Activated T-cell treated with anti-CD3 and anti-CD28 coated beads, Interleukin-2, amount 50 U/mL, for 1 hour (primary cell): ENCODE data around the gene SLC6A8.
"Not testable (repeated sequence)": the region's sequence is repeated elsewhere in the genome, so short reads cannot be mapped to it uniquely, and the experiment has no call there.

Experiments
- DNase-seq: peaks from one replicate; pipeline ENCODE4 v3.0.0-alpha.2; 2020

Gene SLC6A8

GRCh38 chrX:153709726-153710674, 22.3 kb downstream of the SLC6A8 start:
- no peak for DNase-seq

DNA sequence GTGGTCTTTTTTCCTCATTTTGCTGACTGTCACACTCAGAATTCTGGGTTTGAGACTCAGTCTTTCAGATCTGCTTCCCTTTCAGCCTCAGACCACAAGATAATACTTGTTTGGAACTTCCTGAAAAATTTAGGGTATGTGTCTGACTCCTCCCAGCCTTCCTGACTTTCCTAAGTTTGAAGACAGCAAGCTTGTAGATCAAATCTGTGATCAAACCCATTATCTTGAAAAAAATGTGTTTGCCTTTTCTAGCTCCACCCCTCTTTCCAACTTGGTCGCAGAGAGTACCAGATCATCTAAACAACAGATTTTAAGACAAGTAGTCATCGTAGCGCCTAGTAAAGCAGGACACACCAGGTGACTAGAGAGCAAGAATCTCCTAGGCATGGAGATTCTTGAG, 26.5 kb downstream of the SLC6A8 start:
- no peak for DNase-seq

DNA sequence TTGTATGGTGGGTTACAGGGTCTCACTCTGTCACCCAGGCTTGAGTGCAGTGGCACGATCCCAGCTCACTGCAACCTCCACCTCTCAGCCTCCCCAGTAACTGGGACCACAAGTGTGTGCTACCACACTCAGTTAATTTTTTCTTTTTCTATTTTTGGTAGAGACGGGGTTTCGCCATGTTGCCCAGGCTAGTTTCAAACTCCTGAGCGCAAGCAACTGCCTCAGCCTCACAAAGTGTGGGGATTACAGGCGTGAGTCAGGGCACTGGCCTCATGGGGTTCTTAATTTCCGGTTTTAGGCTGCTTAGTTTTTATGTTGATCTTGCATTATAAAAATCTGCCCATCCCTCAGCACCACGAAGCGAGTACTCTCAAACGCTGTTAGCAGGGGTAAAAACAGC, 29.7 kb downstream of the SLC6A8 start:
- DNase-seq, result no peak

GRCh38 chrX:153719238-153719637, 31.5 kb downstream of the SLC6A8 start:
- DNase-seq, result no peak

GRCh38 chrX:153719701-153720100, 32.0 kb downstream of the SLC6A8 start:
- no peak for DNase-seq

- no peak for DNase-seq
Measured at GRCh38 chrX:153722704-153723350, 35.1 kb downstream of the SLC6A8 start.

GRCh38 chrX:153723351-153724251, 35.9 kb downstream of the SLC6A8 start:
- DNase-seq, result no peak

DNA sequence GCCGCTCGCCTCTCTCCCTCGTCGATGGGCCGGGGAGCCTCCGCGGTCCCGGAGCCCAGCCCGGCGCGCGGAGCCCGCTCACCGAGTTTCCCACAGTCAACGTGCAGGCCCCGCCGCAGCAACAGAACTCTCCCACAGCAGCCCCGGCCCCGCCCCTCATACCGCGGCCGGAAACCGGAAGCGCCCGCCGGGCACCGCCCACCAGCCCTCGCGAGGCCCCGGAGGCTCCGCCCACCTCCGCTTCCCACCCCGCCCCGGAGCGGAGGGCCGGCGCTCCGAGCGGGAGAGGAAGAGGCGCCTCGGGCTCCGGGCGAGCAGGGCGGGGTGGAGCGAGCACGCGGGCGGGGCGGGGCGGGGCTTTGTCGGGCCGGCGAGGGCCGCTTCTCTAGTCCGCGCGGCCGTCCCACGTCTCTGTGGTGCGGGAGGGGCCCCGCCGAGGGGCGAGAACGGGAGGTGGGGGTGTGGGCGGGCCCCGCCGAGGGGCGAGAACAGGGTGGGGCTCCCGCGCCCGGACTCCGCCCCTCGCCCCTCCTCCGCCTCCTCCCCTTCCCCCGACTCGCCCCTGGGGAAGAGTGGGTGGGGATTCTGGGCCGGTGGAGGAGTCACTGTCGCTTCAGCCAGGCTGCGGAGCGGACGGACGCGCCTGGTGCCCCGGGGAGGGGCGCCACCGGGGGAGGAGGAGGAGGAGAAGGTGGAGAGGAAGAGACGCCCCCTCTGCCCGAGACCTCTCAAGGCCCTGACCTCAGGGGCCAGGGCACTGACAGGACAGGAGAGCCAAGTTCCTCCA, 36.7 kb downstream of the SLC6A8 start, which contains the start of the genes ABCD1 and BCAP31:
ABCD1 (plus strand) TSS at position 605 of the 787 bp plus-strand sequence. CDS start 411 bp downstream, outside the sequence.
BCAP31 (minus strand) TSS at position 136 of the 787 bp plus-strand sequence. CDS start 1,143 bp downstream, outside the sequence.
- DNase-seq, result peak; percentile 90

- DNase-seq, result no peak
Measured at GRCh38 chrX:153725039-153725831, 37.5 kb downstream of the SLC6A8 start.

DNA sequence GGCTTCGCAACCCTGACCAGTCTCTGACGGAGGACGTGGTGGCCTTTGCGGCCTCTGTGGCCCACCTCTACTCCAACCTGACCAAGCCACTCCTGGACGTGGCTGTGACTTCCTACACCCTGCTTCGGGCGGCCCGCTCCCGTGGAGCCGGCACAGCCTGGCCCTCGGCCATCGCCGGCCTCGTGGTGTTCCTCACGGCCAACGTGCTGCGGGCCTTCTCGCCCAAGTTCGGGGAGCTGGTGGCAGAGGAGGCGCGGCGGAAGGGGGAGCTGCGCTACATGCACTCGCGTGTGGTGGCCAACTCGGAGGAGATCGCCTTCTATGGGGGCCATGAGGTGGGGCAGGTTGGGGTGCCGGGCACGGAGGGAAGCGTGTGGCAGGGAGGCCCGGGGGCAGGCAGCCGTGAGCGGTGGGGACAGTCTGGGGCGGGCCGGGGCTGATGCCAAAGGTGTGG, 38.1 kb downstream of the SLC6A8 start:
- DNase-seq, result no peak

- peak; percentile 40 for DNase-seq
Measured at GRCh38 chrX:153726286-153727122, 38.8 kb downstream of the SLC6A8 start.

DNA sequence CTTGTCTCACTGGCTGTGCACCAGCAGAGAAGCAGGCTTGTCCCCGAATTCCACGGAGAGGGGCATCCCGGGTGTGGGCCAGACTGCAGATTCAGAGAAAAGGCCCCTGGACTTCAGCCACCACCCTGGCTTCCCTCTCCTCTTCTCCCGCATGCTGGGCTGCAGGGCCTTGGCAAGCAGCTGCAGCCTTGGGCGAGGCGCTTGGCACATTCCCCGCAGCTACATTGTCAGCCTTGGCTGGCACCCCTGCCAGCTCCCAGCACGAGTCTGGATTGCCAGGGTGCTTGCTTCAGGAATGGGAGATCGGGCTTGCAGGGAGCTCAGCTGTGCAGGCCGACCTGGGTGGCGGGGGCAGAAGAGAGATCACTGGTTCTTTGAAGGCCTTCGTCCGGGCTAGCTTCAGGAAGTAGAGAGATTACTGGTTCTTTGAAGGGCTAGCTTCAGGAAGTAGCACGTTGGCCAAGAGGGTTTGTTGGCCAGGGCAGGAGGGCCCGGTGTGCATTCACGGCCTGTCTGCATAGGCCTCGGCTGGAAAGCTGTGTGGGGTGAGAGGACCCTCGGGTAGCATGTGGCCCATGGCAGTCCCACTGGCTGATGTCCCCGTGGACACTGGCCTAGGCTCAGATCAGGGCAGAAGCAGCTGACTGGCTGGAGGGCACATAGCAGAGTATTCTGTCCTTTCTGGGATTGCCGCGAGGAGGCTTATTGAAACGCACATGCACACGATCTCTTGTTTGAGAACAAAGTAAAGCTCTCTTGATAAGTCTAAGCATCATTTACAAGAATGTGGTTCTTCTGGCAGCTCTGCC, 39.6 kb downstream of the SLC6A8 start:
- no peak for DNase-seq

GRCh38 chrX:153728095-153728494, 40.4 kb downstream of the SLC6A8 start:
- DNase-seq, result no peak

DNA sequence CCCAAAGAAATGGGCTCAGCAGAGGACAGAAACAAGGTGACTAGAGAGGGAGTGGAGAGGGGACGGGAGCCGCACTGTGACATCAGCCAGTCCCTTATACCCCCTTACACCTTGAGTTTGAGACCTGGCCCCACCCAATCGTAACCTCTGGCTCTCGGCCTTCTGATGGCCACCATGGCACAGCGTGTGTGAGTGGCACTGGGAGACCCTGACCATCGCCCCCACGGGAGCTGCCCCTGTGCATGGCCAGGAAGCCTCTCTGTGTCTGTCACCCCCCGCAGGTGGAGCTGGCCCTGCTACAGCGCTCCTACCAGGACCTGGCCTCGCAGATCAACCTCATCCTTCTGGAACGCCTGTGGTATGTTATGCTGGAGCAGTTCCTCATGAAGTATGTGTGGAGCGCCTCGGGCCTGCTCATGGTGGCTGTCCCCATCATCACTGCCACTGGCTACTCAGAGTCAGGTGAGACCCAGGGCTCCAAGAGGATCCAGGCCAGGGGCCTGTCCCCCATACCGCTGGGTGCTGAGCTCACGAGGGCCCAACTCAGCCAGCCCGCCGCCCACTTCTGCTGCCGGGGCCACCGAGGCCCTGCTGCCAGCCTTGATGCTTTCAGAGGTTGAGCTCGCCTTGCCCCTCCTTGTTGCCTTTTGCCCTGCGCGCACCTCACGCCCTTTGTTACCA, 41.4 kb downstream of the SLC6A8 start:
- DNase-seq, result no peak

GRCh38 chrX:153730115-153730514, 42.4 kb downstream of the SLC6A8 start:
- DNase-seq, result not testable (repeated sequence)

- no peak for DNase-seq
Measured at GRCh38 chrX:153731117-153731844, 43.6 kb downstream of the SLC6A8 start.

GRCh38 chrX:153731845-153732215, 44.1 kb downstream of the SLC6A8 start:
- DNase-seq, result no peak

- DNase-seq, result no peak
Measured at GRCh38 chrX:153732401-153732800, 44.7 kb downstream of the SLC6A8 start.
